ENCODE results near the gene CIRBP. TPM values are rescaled to one million over a fixed set of nuclear protein-coding genes. Genes with fewer than 3 reads are reported as not detected.
"Not testable (repeated sequence)": the region's sequence is repeated elsewhere in the genome, so short reads cannot be mapped to it uniquely, and the experiment has no call there.

Gene CIRBP
- total RNA-seq, 1 donor from 2014 or later = 219 TPM

GRCh38 chr19:1311543-1312091 lies 42.5 kb downstream of the CIRBP start:
- intact Hi-C loops (cut with DNase I) = no loop called here
- ATAC-seq = no peak
- no peak for DNase-seq (ENCODE audit: missing footprints)

- DNase-seq (ENCODE audit: missing footprints) (no peak), ATAC-seq (no peak)
- intact Hi-C loops (cut with DNase I) = no loop called here
These were observed 43.9 kb downstream of the CIRBP start for GRCh38 chr19:1312767-1313694.

- DNase-seq (ENCODE audit: missing footprints) (no peak), ATAC-seq (no peak)
- intact Hi-C loops (cut with DNase I) = no loop called here
These were observed 44.8 kb downstream of the CIRBP start for GRCh38 chr19:1313695-1314613.

GRCh38 chr19:1315470-1316166 lies 46.5 kb downstream of the CIRBP start:
- intact Hi-C loops (cut with DNase I) = loop anchor here (5.0 kb wide), 1 partner anchor 37 kb away; a partner anchor contains a TSS
- ATAC-seq = peak; percentile 86
- DNase-seq (ENCODE audit: missing footprints) = peak; percentile 79

GRCh38 chr19:1316466-1316865 lies 47.3 kb downstream of the CIRBP start:
- intact Hi-C loops (cut with DNase I) = loop anchor here (5.0 kb wide), 1 partner anchor 36 kb away; a partner anchor contains a TSS
- ATAC-seq = no peak
- DNase-seq (ENCODE audit: missing footprints) = no peak

- intact Hi-C loops (cut with DNase I) = loop anchor here (5.0 kb wide), 1 partner anchor 35 kb away; a partner anchor contains a TSS
- no peak for DNase-seq (ENCODE audit: missing footprints)
- no peak for ATAC-seq
These were observed 48.3 kb downstream of the CIRBP start for GRCh38 chr19:1317274-1318003.

- intact Hi-C loops (cut with DNase I) = loop anchor here (5.0 kb wide), 1 partner anchor 33 kb away; a partner anchor contains a TSS
- ATAC-seq (no peak), DNase-seq (ENCODE audit: missing footprints) (no peak)
These were observed 49.7 kb downstream of the CIRBP start for GRCh38 chr19:1318678-1319471.

- ATAC-seq; DNase-seq (ENCODE audit: missing footprints); intact Hi-C loops (cut with DNase I): not testable (repeated sequence)
These were observed 51.1 kb downstream of the CIRBP start for GRCh38 chr19:1320282-1320650.

- intact Hi-C loops (cut with DNase I) = no loop called here
- DNase-seq (ENCODE audit: missing footprints) (no peak), ATAC-seq (no peak)
These were observed 52.4 kb downstream of the CIRBP start for GRCh38 chr19:1321539-1321938.

GRCh38 chr19:1322198-1322981 lies 53.3 kb downstream of the CIRBP start:
- DNase-seq (ENCODE audit: missing footprints) (no peak), ATAC-seq (no peak)
- intact Hi-C loops (cut with DNase I) = no loop called here

GRCh38 chr19:1324249-1324805 lies 55.2 kb downstream of the CIRBP start:
- ATAC-seq (no peak), DNase-seq (ENCODE audit: missing footprints) (no peak)
- intact Hi-C loops (cut with DNase I) = no loop called here

Other genes with a start within 250 kb of the CIRBP start
- gene TMEM259, start 248.2 kb upstream of the CIRBP start, total RNA-seq = 106 TPM
- not detected for gene RNU6-2, start 247.8 kb upstream of the CIRBP start, total RNA-seq
- gene CNN2, start 242.7 kb upstream of the CIRBP start, total RNA-seq = 69.3 TPM
- gene ABCA7, start 229.2 kb upstream of the CIRBP start, total RNA-seq = 7.7 TPM
- gene ARHGAP45, start 202.2 kb upstream of the CIRBP start, total RNA-seq = 6.6 TPM
- 142 TPM for gene POLR2E, start 174.0 kb upstream of the CIRBP start, total RNA-seq
- gene GPX4, start 165.3 kb upstream of the CIRBP start, total RNA-seq = 361 TPM
- 14.7 TPM for gene SBNO2, start 95.1 kb upstream of the CIRBP start, total RNA-seq
- gene STK11, start 63.6 kb upstream of the CIRBP start, total RNA-seq = 49.9 TPM
- gene CBARP, start 31.3 kb upstream of the CIRBP start, total RNA-seq = 1.2 TPM
- 656 TPM for gene ATP5F1D, start 27.6 kb upstream of the CIRBP start, total RNA-seq
- 62.8 TPM for gene MIDN, start 20.7 kb upstream of the CIRBP start, total RNA-seq
- 13.1 TPM for gene FAM174C, start 6.2 kb downstream of the CIRBP start, total RNA-seq
- gene EFNA2, start 16.5 kb downstream of the CIRBP start, total RNA-seq = not detected
- gene NDUFS7, start 114.6 kb downstream of the CIRBP start, total RNA-seq = 443 TPM
- 85.8 TPM for gene GAMT, start 132.2 kb downstream of the CIRBP start, total RNA-seq
- gene DAZAP1, start 138.3 kb downstream of the CIRBP start, total RNA-seq = 88.4 TPM
- gene RPS15, start 169.1 kb downstream of the CIRBP start, total RNA-seq = 695 TPM
- 0.14 TPM for gene APC2, start 180.8 kb downstream of the CIRBP start, total RNA-seq
- 21.5 TPM for gene C19orf25, start 209.9 kb downstream of the CIRBP start, total RNA-seq
- gene PCSK4, start 221.0 kb downstream of the CIRBP start, total RNA-seq = 0.89 TPM
- gene REEP6, start 221.8 kb downstream of the CIRBP start, total RNA-seq = 1.1 TPM
- gene ADAMTSL5, start 243.7 kb downstream of the CIRBP start, total RNA-seq = 22.9 TPM